Endothelial cell of umbilical vein (primary cell): ENCODE data around the gene ZSWIM4. TPM values are rescaled to one million over a fixed set of nuclear protein-coding genes. Genes with fewer than 3 reads are reported as not detected.

Experiments
- BruUV-seq: library from RNA; stranded (reverse); fragments of 400-500 nt; replicated peaks from 2 replicates; lab custom pipeline; 2021; lab: Mats Ljungman, UMichigan
- CTCF ChIA-PET: fragments of 300-600, 350-600 bp; sonication (Branson Sonifier 250); formaldehyde crosslinking; loops from one replicate; lab custom pipeline; 2021; ENCODE audit warnings: antibody characterized with exemption, inconsistent platforms; lab: Charles Lee
- POLR2A ChIA-PET: fragments of 300-600, 350-600 bp; sonication (Branson Sonifier 250); formaldehyde crosslinking; loops from one replicate; lab custom pipeline; 2021; ENCODE audit warnings: antibody characterized with exemption, inconsistent platforms; lab: Charles Lee
- DNase-seq: peaks from one replicate; pipeline ENCODE4 v3.0.0-alpha.2; 2011; ENCODE audit warnings: low read depth, low spot score
- FAIRE-seq: peaks from 2 replicates; lab custom pipeline; 2011; peaks lifted over from hg19 to GRCh38; lab: Jason Lieb, UNC
- H2AFZ ChIP-seq: 2 replicates; pipeline ENCODE4 v1.6.0; 2012; ENCODE audit warnings: low read depth, low read length, control low read depth, inconsistent platforms
- H3K27ac ChIP-seq: 2 replicates; pipeline ENCODE4 v1.5.1; 2011; ENCODE audit warnings: low read depth, mild to moderate bottlenecking, control low read depth, low read length, moderate library complexity; ENCODE audit not compliant: insufficient read depth
- H3K27me3 ChIP-seq, 2 experiments: 2 replicates each; pipeline versions ENCODE4 v1.6.0 to v1.6.1; 2011; ENCODE audit warnings: low read length in 2 of 2, mixed read lengths in 1 of 2; ENCODE audit not compliant: control insufficient read depth in 2 of 2, insufficient read depth in 2 of 2
- H3K36me3 ChIP-seq, 2 experiments: 2 replicates in 1 of 2; 3 replicates in 1 of 2; pipeline ENCODE4 v1.5.1; 2011; ENCODE audit warnings: low read length in 2 of 2, mild to moderate bottlenecking in 1 of 2, moderate library complexity in 1 of 2; ENCODE audit not compliant: control insufficient read depth in 2 of 2, insufficient read depth in 2 of 2; ENCODE audit errors: extremely low read depth in 1 of 2
- H3K4me1 ChIP-seq: 3 replicates; pipeline ENCODE4 v1.5.1; 2011; ENCODE audit warnings: mild to moderate bottlenecking, low read length; ENCODE audit not compliant: control insufficient read depth, insufficient read depth; ENCODE audit errors: extremely low read depth
- H3K4me2 ChIP-seq: 2 replicates; pipeline ENCODE4 v1.6.1; 2011; ENCODE audit warnings: low read length, control low read depth, mixed read lengths; ENCODE audit not compliant: insufficient read depth
- H3K4me3 ChIP-seq, 3 experiments: fragments of 200-600 bp in 1 of 3; sonication (generic), shearing (Covaris generic) in 1 of 3; replicated peaks in 1 of 3; 2 replicates each; pipeline ENCODE4 v1.5.1; 2011 to 2016; ENCODE audit warnings: control low read depth in 3 of 3, low read length in 3 of 3, mild to moderate bottlenecking in 2 of 3, inconsistent platforms in 1 of 3, low read depth in 1 of 3, moderate library complexity in 1 of 3; ENCODE audit not compliant: insufficient read depth in 1 of 3
- H3K79me2 ChIP-seq: 2 replicates; pipeline ENCODE4 v1.6.0; 2012; ENCODE audit warnings: low read length, inconsistent platforms; ENCODE audit not compliant: control insufficient read depth, insufficient read depth
- H3K9ac ChIP-seq: replicated peaks from 2 replicates; pipeline ENCODE3; 2011; ENCODE audit warnings: low read length, control low read depth; ENCODE audit not compliant: insufficient read depth; ENCODE audit errors: extremely low read depth
- H3K9me1 ChIP-seq: replicated peaks from 3 replicates; pipeline ENCODE4 v1.6.0; 2011; ENCODE audit warnings: mild to moderate bottlenecking, low read length; ENCODE audit not compliant: control insufficient read depth, insufficient read depth; ENCODE audit errors: extremely low read depth
- H3K9me3 ChIP-seq: replicated peaks from 2 replicates; pipeline ENCODE4 v1.5.1; 2012; ENCODE audit warnings: low read length, inconsistent platforms; ENCODE audit not compliant: control insufficient read depth, insufficient read depth
- H4K20me1 ChIP-seq: replicated peaks from 2 replicates; pipeline ENCODE3; 2011; ENCODE audit warnings: mild to moderate bottlenecking, low read length; ENCODE audit not compliant: control insufficient read depth, insufficient read depth; ENCODE audit errors: extremely low read depth
- CTCF ChIP-seq, 2 donors: IDR thresholded peaks; 1 replicate in 1 of 2; 2 replicates in 1 of 2; pipeline ENCODE4 v1.5.1; 2011; ENCODE audit warnings: low read length in 2 of 2, mild to moderate bottlenecking in 2 of 2, moderate library complexity in 2 of 2, control low read depth in 1 of 2, inconsistent platforms in 1 of 2, low read depth in 1 of 2; ENCODE audit not compliant: insufficient read depth in 1 of 2; ENCODE audit errors: extremely low read depth in 1 of 2
- EZH2 ChIP-seq: IDR thresholded peaks from 2 replicates; pipeline ENCODE4 v1.6.1; 2012; ENCODE audit warnings: borderline replicate concordance, low read depth, mild to moderate bottlenecking, moderate library complexity, low read length, inconsistent platforms; ENCODE audit not compliant: severe bottlenecking
- FOS ChIP-seq: IDR thresholded peaks from 2 replicates; pipeline ENCODE4 v1.6.1; 2011; ENCODE audit warnings: mild to moderate bottlenecking, low read length, moderate library complexity, borderline replicate concordance; ENCODE audit not compliant: insufficient read depth
- GATA2 ChIP-seq: IDR thresholded peaks from 2 replicates; pipeline ENCODE4 v1.7.0; 2011; ENCODE audit warnings: low read depth, mild to moderate bottlenecking, moderate library complexity, mixed read lengths, low read length; ENCODE audit not compliant: insufficient read length, insufficient read depth
- JUN ChIP-seq: IDR thresholded peaks from 2 replicates; pipeline ENCODE4 v1.6.1; 2011; ENCODE audit warnings: borderline replicate concordance, low read depth; ENCODE audit not compliant: insufficient read length, insufficient read depth
- MAX ChIP-seq: IDR thresholded peaks from 2 replicates; pipeline ENCODE4 v1.6.1; 2011; ENCODE audit not compliant: insufficient read depth, insufficient read length
- MYC ChIP-seq: IDR thresholded peaks from one replicate; pipeline ENCODE4 v1.6.1; 2011; ENCODE audit warnings: mild to moderate bottlenecking, low read depth, low read length
- POLR2A ChIP-seq: IDR thresholded peaks from 2 replicates; pipeline ENCODE4 v1.6.1; 2012; ENCODE audit warnings: low read depth, mild to moderate bottlenecking, control low read depth, low read length
- POLR2AphosphoS5 ChIP-seq: IDR thresholded peaks from 2 replicates; pipeline ENCODE4 v1.6.1; 2012; ENCODE audit warnings: low read depth, mild to moderate bottlenecking, control low read depth, low read length, moderate library complexity; ENCODE audit not compliant: insufficient read depth
- dilution Hi-C: fragments of 300-500 bp; cut with MboI; formaldehyde crosslinking; loops from one replicate; pipeline ENCODE4 v1.15.0; 2019; ENCODE audit warnings: low sequenced_read_pairs; ENCODE audit not compliant: extremely low pct_ligation_motif_present
- intact Hi-C: fragments of 100-400 bp; cut with micrococcal nuclease; formaldehyde crosslinking; loops from one replicate; pipeline ENCODE4 v1.10.0; 2022
- polyA plus RNA-seq, 4 experiments: library from polyadenylated mRNA; depleted of rRNA in 3 of 4; stranded (reverse) in 3 of 4; unstranded in 1 of 4; fragments of >200 nt; gene quantifications; 2 replicates each; pipeline versions ENCODE4 v1.2.1 to v1.2.3, GENCODE V29; 2011 to 2012; ENCODE audit warnings: missing spikeins in 1 of 4
- total RNA-seq: library from RNA; stranded (reverse); gene quantifications from 2 replicates; pipeline ENCODE4 v1.2.3, GENCODE V29; 2021

Gene ZSWIM4
- total and polyA plus RNA-seq, 2 donors (not counting 3 experiments of a cell fraction or from before 2014, with no cell fraction given), result 12.7 to 26.6 TPM

- Histone ChIP-seq H3K9me3 (no peaks in the 10 kb centered on the region), H3K27ac (no peak overlapping the region), H4K20me1 (no peaks in the 10 kb centered on the region), H2AFZ (no peak overlapping the region), H3K9me1 (no peaks in the 10 kb centered on the region), H3K4me3 (no peak overlapping the region), H3K4me1 (peaks cover 6% of the 10 kb centered on the region), H3K36me3 (no peaks in the 10 kb centered on the region), H3K79me2 (no peaks in the 10 kb centered on the region), H3K27me3 (no peaks in the 10 kb centered on the region), H3K9ac (no peak overlapping the region), H3K4me2 (no peak overlapping the region)
- ChIA-PET CTCF (no interaction called here), POLR2A (no interaction called here)
- DNase-seq (no peak), FAIRE-seq (no peak)
- dilution Hi-C loops, result no loop called here
- no TSS peak for BruUV-seq
- intact Hi-C loops, result no loop called here
- TF ChIP-seq MAX (no peak), CTCF (IDR thresholded peaks at IDR 0.05; ENCODE audit: extremely low read depth in 1 of 2, insufficient read depth in 1 of 2, low read depth in 1 of 2, low read length in 2 of 2) (no peak), MYC (no peak), EZH2 (no peak), JUN (no peak), GATA2 (no peak), POLR2A (no peak), POLR2AphosphoS5 (no peak), FOS (no peak)
These were observed 73.4 kb downstream of the ZSWIM4 start for GRCh38 chr19:13868663-13869062.
